Measurements from ENCODE around the gene PSMB5. TPM values are rescaled to one million over a fixed set of nuclear protein-coding genes. Genes with fewer than 3 reads are reported as not detected.

Gene PSMB5
- total RNA-seq, 1 experiment from 2014 or later, result 224 TPM

DNA sequence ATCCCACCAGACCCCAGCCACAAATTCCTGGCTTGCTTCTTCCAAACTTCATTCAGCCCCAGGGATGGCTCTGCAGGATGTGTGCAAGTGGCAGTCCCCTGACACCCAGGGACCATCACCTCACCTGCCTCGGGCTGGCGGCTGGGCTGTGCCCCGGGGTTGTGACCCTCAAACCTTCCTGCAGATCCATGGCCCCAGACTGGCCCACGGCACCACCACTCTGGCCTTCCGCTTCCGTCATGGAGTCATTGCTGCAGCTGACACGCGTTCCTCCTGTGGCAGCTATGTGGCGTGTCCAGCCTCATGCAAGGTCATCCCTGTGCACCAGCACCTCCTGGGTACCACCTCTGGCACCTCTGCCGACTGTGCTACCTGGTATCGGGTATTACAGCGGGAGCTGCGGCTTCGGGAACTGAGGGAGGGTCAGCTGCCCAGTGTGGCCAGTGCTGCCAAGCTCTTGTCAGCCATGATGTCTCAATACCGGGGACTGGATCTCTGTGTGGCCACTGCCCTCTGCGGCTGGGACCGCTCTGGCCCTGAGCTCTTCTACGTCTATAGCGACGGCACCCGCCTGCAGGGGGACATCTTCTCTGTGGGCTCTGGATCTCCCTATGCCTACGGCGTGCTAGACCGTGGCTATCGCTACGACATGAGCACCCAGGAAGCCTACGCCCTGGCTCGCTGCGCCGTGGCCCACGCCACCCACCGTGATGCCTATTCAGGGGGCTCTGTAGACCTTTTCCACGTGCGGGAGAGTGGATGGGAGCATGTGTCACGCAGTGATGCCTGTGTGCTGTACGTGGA, 7.7 kb upstream of the PSMB5 start, which contains the start of gene PSMB11:
PSMB11 (plus strand) TSS at position 51 of the 804 bp plus-strand sequence; CDS start at position 65, 14 bp downstream.
- ChIA-PET POLR2A (no interaction called here), CTCF (interaction anchor here (0.9 to 5.8 kb wide), 14 partner anchors 10 to 95 kb away, joined by 3 to 44 read pairs (median 5); partner anchors contain the start of gene CDH24)
- Mint-ChIP-seq H3K4me3 (no peak within 1 kb of the TSS), H3K36me3 (peaks cover under 1% of the 10 kb centered on the region; the same call in 1 of the 2 replicates), H3K27ac (no peak within 1 kb of the TSS), H3K27me3 (ENCODE audit: low read depth) (no peaks in the 10 kb centered on the region), H3K9me3 (no peaks in the 10 kb centered on the region), H3K4me1 (peaks cover 9% of the 10 kb centered on the region; the same call in 1 of the 2 replicates)
- DNase-seq (ENCODE audit: low spot score) (no peak), ATAC-seq (peak; percentile 71)
- no peak for TF ChIP-seq ZBTB21 (CRISPR knock-in tag; IDR thresholded peaks at IDR 0.05; ENCODE audit: borderline replicate concordance)
- TF ChIP-seq, protein P1, sequence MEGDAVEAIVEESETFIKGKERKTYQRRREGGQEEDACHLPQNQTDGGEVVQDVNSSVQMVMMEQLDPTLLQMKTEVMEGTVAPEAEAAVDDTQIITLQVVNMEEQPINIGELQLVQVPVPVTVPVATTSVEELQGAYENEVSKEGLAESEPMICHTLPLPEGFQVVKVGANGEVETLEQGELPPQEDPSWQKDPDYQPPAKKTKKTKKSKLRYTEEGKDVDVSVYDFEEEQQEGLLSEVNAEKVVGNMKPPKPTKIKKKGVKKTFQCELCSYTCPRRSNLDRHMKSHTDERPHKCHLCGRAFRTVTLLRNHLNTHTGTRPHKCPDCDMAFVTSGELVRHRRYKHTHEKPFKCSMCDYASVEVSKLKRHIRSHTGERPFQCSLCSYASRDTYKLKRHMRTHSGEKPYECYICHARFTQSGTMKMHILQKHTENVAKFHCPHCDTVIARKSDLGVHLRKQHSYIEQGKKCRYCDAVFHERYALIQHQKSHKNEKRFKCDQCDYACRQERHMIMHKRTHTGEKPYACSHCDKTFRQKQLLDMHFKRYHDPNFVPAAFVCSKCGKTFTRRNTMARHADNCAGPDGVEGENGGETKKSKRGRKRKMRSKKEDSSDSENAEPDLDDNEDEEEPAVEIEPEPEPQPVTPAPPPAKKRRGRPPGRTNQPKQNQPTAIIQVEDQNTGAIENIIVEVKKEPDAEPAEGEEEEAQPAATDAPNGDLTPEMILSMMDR (IDR thresholded peaks at IDR 0.05), result no peak
- TF ChIP-seq, protein P2, sequence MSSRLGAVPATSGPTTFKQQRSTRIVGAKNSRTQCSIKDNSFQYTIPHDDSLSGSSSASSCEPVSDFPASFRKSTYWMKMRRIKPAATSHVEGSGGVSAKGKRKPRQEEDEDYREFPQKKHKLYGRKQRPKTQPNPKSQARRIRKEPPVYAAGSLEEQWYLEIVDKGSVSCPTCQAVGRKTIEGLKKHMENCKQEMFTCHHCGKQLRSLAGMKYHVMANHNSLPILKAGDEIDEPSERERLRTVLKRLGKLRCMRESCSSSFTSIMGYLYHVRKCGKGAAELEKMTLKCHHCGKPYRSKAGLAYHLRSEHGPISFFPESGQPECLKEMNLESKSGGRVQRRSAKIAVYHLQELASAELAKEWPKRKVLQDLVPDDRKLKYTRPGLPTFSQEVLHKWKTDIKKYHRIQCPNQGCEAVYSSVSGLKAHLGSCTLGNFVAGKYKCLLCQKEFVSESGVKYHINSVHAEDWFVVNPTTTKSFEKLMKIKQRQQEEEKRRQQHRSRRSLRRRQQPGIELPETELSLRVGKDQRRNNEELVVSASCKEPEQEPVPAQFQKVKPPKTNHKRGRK (CRISPR knock-in tag; IDR thresholded peaks at IDR 0.05; ENCODE audit: borderline replicate concordance), result no peak
- TF ChIP-seq OVOL2 (CRISPR knock-in tag; IDR thresholded peaks at IDR 0.05; ENCODE audit: borderline replicate concordance), result no peak
- TF ChIP-seq, protein P3, sequence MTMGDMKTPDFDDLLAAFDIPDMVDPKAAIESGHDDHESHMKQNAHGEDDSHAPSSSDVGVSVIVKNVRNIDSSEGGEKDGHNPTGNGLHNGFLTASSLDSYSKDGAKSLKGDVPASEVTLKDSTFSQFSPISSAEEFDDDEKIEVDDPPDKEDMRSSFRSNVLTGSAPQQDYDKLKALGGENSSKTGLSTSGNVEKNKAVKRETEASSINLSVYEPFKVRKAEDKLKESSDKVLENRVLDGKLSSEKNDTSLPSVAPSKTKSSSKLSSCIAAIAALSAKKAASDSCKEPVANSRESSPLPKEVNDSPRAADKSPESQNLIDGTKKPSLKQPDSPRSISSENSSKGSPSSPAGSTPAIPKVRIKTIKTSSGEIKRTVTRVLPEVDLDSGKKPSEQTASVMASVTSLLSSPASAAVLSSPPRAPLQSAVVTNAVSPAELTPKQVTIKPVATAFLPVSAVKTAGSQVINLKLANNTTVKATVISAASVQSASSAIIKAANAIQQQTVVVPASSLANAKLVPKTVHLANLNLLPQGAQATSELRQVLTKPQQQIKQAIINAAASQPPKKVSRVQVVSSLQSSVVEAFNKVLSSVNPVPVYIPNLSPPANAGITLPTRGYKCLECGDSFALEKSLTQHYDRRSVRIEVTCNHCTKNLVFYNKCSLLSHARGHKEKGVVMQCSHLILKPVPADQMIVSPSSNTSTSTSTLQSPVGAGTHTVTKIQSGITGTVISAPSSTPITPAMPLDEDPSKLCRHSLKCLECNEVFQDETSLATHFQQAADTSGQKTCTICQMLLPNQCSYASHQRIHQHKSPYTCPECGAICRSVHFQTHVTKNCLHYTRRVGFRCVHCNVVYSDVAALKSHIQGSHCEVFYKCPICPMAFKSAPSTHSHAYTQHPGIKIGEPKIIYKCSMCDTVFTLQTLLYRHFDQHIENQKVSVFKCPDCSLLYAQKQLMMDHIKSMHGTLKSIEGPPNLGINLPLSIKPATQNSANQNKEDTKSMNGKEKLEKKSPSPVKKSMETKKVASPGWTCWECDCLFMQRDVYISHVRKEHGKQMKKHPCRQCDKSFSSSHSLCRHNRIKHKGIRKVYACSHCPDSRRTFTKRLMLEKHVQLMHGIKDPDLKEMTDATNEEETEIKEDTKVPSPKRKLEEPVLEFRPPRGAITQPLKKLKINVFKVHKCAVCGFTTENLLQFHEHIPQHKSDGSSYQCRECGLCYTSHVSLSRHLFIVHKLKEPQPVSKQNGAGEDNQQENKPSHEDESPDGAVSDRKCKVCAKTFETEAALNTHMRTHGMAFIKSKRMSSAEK (CRISPR knock-in tag; IDR thresholded peaks at IDR 0.05; ENCODE audit: borderline replicate concordance), result no peak
- no peak for TF ChIP-seq PRRX2 (CRISPR knock-in tag; IDR thresholded peaks at IDR 0.05)
- no peak for TF ChIP-seq ATF1 (CRISPR knock-in tag; IDR thresholded peaks at IDR 0.05)
- no peak for TF ChIP-seq ZNF416 (CRISPR knock-in tag; IDR thresholded peaks at IDR 0.05)
- no peak for TF ChIP-seq NFE2L1 (CRISPR knock-in tag; IDR thresholded peaks at IDR 0.05)
- TF ChIP-seq, protein P4, sequence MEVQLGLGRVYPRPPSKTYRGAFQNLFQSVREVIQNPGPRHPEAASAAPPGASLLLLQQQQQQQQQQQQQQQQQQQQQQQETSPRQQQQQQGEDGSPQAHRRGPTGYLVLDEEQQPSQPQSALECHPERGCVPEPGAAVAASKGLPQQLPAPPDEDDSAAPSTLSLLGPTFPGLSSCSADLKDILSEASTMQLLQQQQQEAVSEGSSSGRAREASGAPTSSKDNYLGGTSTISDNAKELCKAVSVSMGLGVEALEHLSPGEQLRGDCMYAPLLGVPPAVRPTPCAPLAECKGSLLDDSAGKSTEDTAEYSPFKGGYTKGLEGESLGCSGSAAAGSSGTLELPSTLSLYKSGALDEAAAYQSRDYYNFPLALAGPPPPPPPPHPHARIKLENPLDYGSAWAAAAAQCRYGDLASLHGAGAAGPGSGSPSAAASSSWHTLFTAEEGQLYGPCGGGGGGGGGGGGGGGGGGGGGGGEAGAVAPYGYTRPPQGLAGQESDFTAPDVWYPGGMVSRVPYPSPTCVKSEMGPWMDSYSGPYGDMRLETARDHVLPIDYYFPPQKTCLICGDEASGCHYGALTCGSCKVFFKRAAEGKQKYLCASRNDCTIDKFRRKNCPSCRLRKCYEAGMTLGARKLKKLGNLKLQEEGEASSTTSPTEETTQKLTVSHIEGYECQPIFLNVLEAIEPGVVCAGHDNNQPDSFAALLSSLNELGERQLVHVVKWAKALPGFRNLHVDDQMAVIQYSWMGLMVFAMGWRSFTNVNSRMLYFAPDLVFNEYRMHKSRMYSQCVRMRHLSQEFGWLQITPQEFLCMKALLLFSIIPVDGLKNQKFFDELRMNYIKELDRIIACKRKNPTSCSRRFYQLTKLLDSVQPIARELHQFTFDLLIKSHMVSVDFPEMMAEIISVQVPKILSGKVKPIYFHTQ (CRISPR knock-in tag; IDR thresholded peaks at IDR 0.05), result no peak
- no peak for TF ChIP-seq ZNF219 (CRISPR knock-in tag; IDR thresholded peaks at IDR 0.05; ENCODE audit: borderline replicate concordance)
- TF ChIP-seq TP53 (CRISPR knock-in tag; IDR thresholded peaks at IDR 0.05), result no peak
- no peak for TF ChIP-seq SOX15 (CRISPR knock-in tag; IDR thresholded peaks at IDR 0.05)
- TF ChIP-seq, protein P5, sequence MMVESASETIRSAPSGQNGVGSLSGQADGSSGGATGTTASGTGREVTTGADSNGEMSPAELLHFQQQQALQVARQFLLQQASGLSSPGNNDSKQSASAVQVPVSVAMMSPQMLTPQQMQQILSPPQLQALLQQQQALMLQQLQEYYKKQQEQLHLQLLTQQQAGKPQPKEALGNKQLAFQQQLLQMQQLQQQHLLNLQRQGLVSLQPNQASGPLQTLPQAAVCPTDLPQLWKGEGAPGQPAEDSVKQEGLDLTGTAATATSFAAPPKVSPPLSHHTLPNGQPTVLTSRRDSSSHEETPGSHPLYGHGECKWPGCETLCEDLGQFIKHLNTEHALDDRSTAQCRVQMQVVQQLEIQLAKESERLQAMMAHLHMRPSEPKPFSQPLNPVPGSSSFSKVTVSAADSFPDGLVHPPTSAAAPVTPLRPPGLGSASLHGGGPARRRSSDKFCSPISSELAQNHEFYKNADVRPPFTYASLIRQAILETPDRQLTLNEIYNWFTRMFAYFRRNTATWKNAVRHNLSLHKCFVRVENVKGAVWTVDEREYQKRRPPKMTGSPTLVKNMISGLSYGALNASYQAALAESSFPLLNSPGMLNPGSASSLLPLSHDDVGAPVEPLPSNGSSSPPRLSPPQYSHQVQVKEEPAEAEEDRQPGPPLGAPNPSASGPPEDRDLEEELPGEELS (CRISPR knock-in tag; IDR thresholded peaks at IDR 0.05), result no peak
